K562 treated with DMSO at 1 percent for 48 hours (cell line): ENCODE measurements around the gene SMIM3. TPM values are rescaled to one million over a fixed set of nuclear protein-coding genes. Genes with fewer than 3 reads are reported as not detected.

Source experiments
- total RNA-seq: library from RNA; unstranded; fragments of 300-600 nt; gene quantifications from 2 replicates; pipeline ENCODE4 v1.2.3, GENCODE V29; 2022; ENCODE audit warnings: low replicate concordance; ENCODE audit errors: extremely low read depth

The SMIM3 gene
- total RNA-seq = 267 TPM in 1 of 2 replicates, not detected in the other

GRCh38 chr5:150778517-150779396 lies at the start of gene SMIM3:
Gene SMIM3, plus strand, starts transcription at chr5:150778757. Its CDS starts 16,684 bp downstream, at chr5:150795441.

GRCh38 chr5:150758531-150759333 lies 19.8 kb upstream of the SMIM3 start, which contains the start of gene DCTN4:
Gene DCTN4, minus strand, starts transcription at chr5:150759017. Its CDS starts 24 bp downstream, at chr5:150758993.

GRCh38 chr5:150846308-150846653 lies 67.7 kb downstream of the SMIM3 start, which contains the start of gene IRGM:
Gene IRGM, plus strand, starts transcription at chr5:150846521. Its CDS starts 1,603 bp downstream, at chr5:150848124.

Other genes with a start within 250 kb of the SMIM3 start
- gene SYNPO, start 138.1 kb upstream of the SMIM3 start, total RNA-seq = not detected in 2 replicates
- gene MYOZ3, start 117.5 kb upstream of the SMIM3 start, total RNA-seq = not detected in 2 replicates
- gene RBM22, start 77.7 kb upstream of the SMIM3 start, total RNA-seq = not detected in 2 replicates
- not detected in 2 replicates for gene DCTN4, start 19.7 kb upstream of the SMIM3 start, total RNA-seq
- not detected in 2 replicates for gene IRGM, start 67.8 kb downstream of the SMIM3 start, total RNA-seq
- gene ZNF300, start 126.2 kb downstream of the SMIM3 start, total RNA-seq = not detected in 2 replicates
- gene GPX3, start 241.8 kb downstream of the SMIM3 start, total RNA-seq = not detected in 2 replicates